OCI-LY7 (cell line): ENCODE data around the gene MIB1. TPM values are rescaled to one million over a fixed set of nuclear protein-coding genes. Genes with fewer than 3 reads are reported as not detected.

Experiments used
- BruUV-seq: library from RNA; stranded (reverse); fragments of 400-500 nt; replicated peaks from 2 replicates; lab custom pipeline; 2021; lab: Mats Ljungman, UMichigan
- CTCF ChIA-PET: fragments of 300-600 bp; sonication (Branson Sonifier 250); formaldehyde crosslinking; loops from one replicate; lab custom pipeline; 2022; ENCODE audit warnings: antibody characterized with exemption; ENCODE audit not compliant: unreplicated experiment; lab: Charles Lee
- POLR2A ChIA-PET: fragments of 300-600 bp; sonication (Branson Sonifier 250); formaldehyde crosslinking; loops from one replicate; lab custom pipeline; 2022; ENCODE audit warnings: antibody characterized with exemption; lab: Charles Lee
- DNase-seq: peaks from one replicate; pipeline ENCODE4 v3.0.0-alpha.2; 2015; ENCODE audit warnings: low spot score
- H2AFZ ChIP-seq: fragments of 200-600 bp; sonication (generic), shearing (Covaris generic); 2 replicates; pipeline ENCODE4 v1.6.1; 2014; ENCODE audit warnings: mild to moderate bottlenecking, antibody characterized with exemption, low read length, moderate library complexity
- H3K27ac ChIP-seq: fragments of 200-600 bp; sonication (generic); 2 replicates; pipeline ENCODE4 v1.5.1; 2014; ENCODE audit warnings: mixed run types, low read depth, mild to moderate bottlenecking, moderate library complexity, low read length, inconsistent platforms; ENCODE audit not compliant: poor library complexity, severe bottlenecking
- H3K36me3 ChIP-seq: fragments of 200-600 bp; sonication (generic); 2 replicates; pipeline ENCODE4 v1.6.1; 2014; ENCODE audit warnings: mild to moderate bottlenecking, antibody characterized with exemption, low read length, moderate library complexity, mixed read lengths; ENCODE audit not compliant: insufficient read depth
- H3K4me1 ChIP-seq: fragments of 200-600 bp; sonication (generic); 2 replicates; pipeline ENCODE4 v1.5.1; 2014; ENCODE audit warnings: mild to moderate bottlenecking, low read length; ENCODE audit not compliant: insufficient read depth, poor library complexity, severe bottlenecking
- H3K4me2 ChIP-seq: fragments of 200-600 bp; sonication (generic); 2 replicates; pipeline ENCODE4 v1.6.1; 2014; ENCODE audit warnings: mild to moderate bottlenecking, low read length
- H3K4me3 ChIP-seq: fragments of 200-600 bp; sonication (generic); 2 replicates; pipeline ENCODE4 v1.5.1; 2014; ENCODE audit warnings: mild to moderate bottlenecking, low read depth, low read length; ENCODE audit not compliant: poor library complexity, severe bottlenecking
- H3K79me2 ChIP-seq: fragments of 200-600 bp; sonication (generic); 2 replicates; pipeline ENCODE4 v1.6.1; 2016; ENCODE audit warnings: low read depth, mild to moderate bottlenecking, low read length, moderate library complexity, mixed read lengths; ENCODE audit not compliant: insufficient read depth
- H3K9me2 ChIP-seq: fragments of 200-600 bp; sonication (generic); 2 replicates; pipeline ENCODE4 v1.6.1; 2016; ENCODE audit warnings: mild to moderate bottlenecking, low read length, mixed read lengths; ENCODE audit not compliant: insufficient read depth
- H3K9me3 ChIP-seq: fragments of 200-600 bp; sonication (generic); 2 replicates; pipeline ENCODE4 v1.6.1; 2014; ENCODE audit warnings: mild to moderate bottlenecking, mixed run types, low read length, mixed read lengths
- H4K20me1 ChIP-seq: fragments of 200-600 bp; sonication (generic); 2 replicates; pipeline ENCODE4 v1.6.1; 2014; ENCODE audit warnings: mild to moderate bottlenecking, antibody characterized with exemption, low read length, moderate library complexity, mixed read lengths; ENCODE audit not compliant: insufficient read depth
- CTCF ChIP-seq: fragments of 200-600 bp; sonication (generic); conservative IDR thresholded peaks from 2 replicates; pipeline ENCODE4 v1.5.1; 2014; ENCODE audit warnings: mild to moderate bottlenecking, antibody characterized with exemption, low read length, moderate library complexity, mixed read lengths
- EZH2phosphoT487 ChIP-seq: fragments of 200-600 bp; sonication (generic); IDR thresholded peaks from 2 replicates; pipeline ENCODE4 v1.6.1; 2018; ENCODE audit warnings: low read depth, borderline replicate concordance, mild to moderate bottlenecking, mixed run types, antibody characterized with exemption, low read length, moderate library complexity, mixed read lengths
- intact Hi-C: fragments of 100-400 bp; cut with micrococcal nuclease; formaldehyde crosslinking; loops from one replicate; pipeline ENCODE4 v1.10.0; 2022; ENCODE audit not compliant: unreplicated experiment
- total RNA-seq, 2 experiments: library from RNA; depleted of rRNA in 1 of 2; stranded (reverse); fragments of >200 nt in 1 of 2; shearing (Covaris generic) in 1 of 2; gene quantifications; 2 replicates each; pipeline ENCODE4 v1.2.3, GENCODE V29; 2014 to 2022

Gene MIB1
- total RNA-seq, 2 experiments from 2014 or later, result 40.5 to 81.6 TPM

GRCh38 chr18:21914739-21915319 lies 174.2 kb downstream of the MIB1 start:
- Histone ChIP-seq H3K9me2 (no peaks in the 10 kb centered on the region), H2AFZ (no peak overlapping the region), H3K4me1 (no peaks in the 10 kb centered on the region), H3K9me3 (peaks cover 5% of the 10 kb centered on the region; the same call in 1 of the 2 replicates), H3K4me2 (no peak overlapping the region), H3K27ac (no peak overlapping the region), H3K4me3 (no peak overlapping the region), H4K20me1 (no peaks in the 10 kb centered on the region), H3K36me3 (no peaks in the 10 kb centered on the region), H3K79me2 (no peaks in the 10 kb centered on the region)
- CTCF ChIA-PET, result no interaction called here
- POLR2A ChIA-PET, result no interaction called here
- intact Hi-C loops, result loop anchor here (5.0 kb wide), 1 partner anchor 42 kb away; no protein-coding TSS in a partner anchor
- peak; percentile 75 for TF ChIP-seq CTCF
- no peak for TF ChIP-seq EZH2phosphoT487
- DNase-seq, result peak; percentile 15
- no TSS peak for BruUV-seq

- ChIA-PET POLR2A (interaction anchor here (0.6 kb wide), 1 partner anchor 44 kb away, joined by 3 read pairs; no protein-coding TSS in a partner anchor), CTCF (no interaction called here)
Measured at GRCh38 chr18:21915546-21915945, 175.0 kb downstream of the MIB1 start.

More at GRCh38 chr18:21915546-21915945, 175.0 kb downstream of the MIB1 start:
- BruUV-seq, result no TSS peak
- no peak for DNase-seq
- Histone ChIP-seq H3K4me3 (no peak overlapping the region), H3K27ac (no peak overlapping the region), H3K4me2 (no peak overlapping the region), H3K9me2 (no peaks in the 10 kb centered on the region), H3K9me3 (peaks cover 5% of the 10 kb centered on the region; the same call in 1 of the 2 replicates), H3K79me2 (no peaks in the 10 kb centered on the region), H2AFZ (no peak overlapping the region), H3K36me3 (no peaks in the 10 kb centered on the region), H3K4me1 (no peaks in the 10 kb centered on the region), H4K20me1 (no peaks in the 10 kb centered on the region)
- intact Hi-C loops, result no loop called here
- no peak for TF ChIP-seq EZH2phosphoT487
- TF ChIP-seq CTCF, result no peak
